Liver (tissue), 9 donors: ENCODE data around the gene RMND1. TPM values are rescaled to one million over a fixed set of nuclear protein-coding genes. Genes with fewer than 3 reads are reported as not detected.

Source experiments
- DNase-seq: peaks from one replicate; pipeline ENCODE4 v3.0.0-alpha.2; 2017; ENCODE audit warnings: low spot score
- H3K27ac ChIP-seq, 2 donors: one replicate each; pipeline ENCODE4 v1.7.0; 2013; ENCODE audit warnings: inconsistent platforms in 2 of 2, low read length in 2 of 2, control low read depth in 1 of 2, low read depth in 1 of 2, mild to moderate bottlenecking in 1 of 2
- H3K27me3 ChIP-seq, 4 donors: one replicate each; pipeline versions ENCODE4 v1.6.1 to v1.7.0; 2013; ENCODE audit warnings: low read length in 3 of 4, inconsistent platforms in 1 of 4, mild to moderate bottlenecking in 1 of 4, moderate library complexity in 1 of 4; ENCODE audit not compliant: control insufficient read depth in 4 of 4, insufficient read depth in 4 of 4
- H3K36me3 ChIP-seq, 4 donors: one replicate each; pipeline versions ENCODE4 v1.6.1 to v1.7.0; 2013; ENCODE audit warnings: low read length in 3 of 4, mild to moderate bottlenecking in 3 of 4, low read depth in 1 of 4, moderate library complexity in 1 of 4; ENCODE audit not compliant: control insufficient read depth in 4 of 4, insufficient read depth in 3 of 4
- H3K4me1 ChIP-seq, 4 donors: one replicate each; pipeline versions ENCODE4 v1.6.1 to v1.7.0; 2013; ENCODE audit warnings: low read length in 3 of 4, mild to moderate bottlenecking in 3 of 4, moderate library complexity in 1 of 4; ENCODE audit not compliant: control insufficient read depth in 4 of 4, insufficient read depth in 4 of 4
- H3K4me3 ChIP-seq, 3 donors: one replicate each; pipeline versions ENCODE4 v1.6.1 to v1.7.0; 2013; ENCODE audit warnings: low read length in 3 of 3, control low read depth in 1 of 3, low read depth in 1 of 3, mild to moderate bottlenecking in 1 of 3
- H3K9ac ChIP-seq, 2 donors: one replicate each; pipeline ENCODE4 v1.7.0; 2013; ENCODE audit warnings: low read length in 2 of 2, mild to moderate bottlenecking in 2 of 2, moderate library complexity in 2 of 2, control low read depth in 1 of 2, low read depth in 1 of 2
- H3K9me3 ChIP-seq, 4 donors: one replicate each; pipeline versions ENCODE4 v1.6.1 to v1.7.0; 2013; ENCODE audit warnings: low read length in 3 of 4; ENCODE audit not compliant: control insufficient read depth in 4 of 4
- ATF3 ChIP-seq: IDR thresholded peaks from 2 replicates; pipeline ENCODE4 v1.6.1; 2016; ENCODE audit warnings: antibody characterized with exemption
- FOXA1 ChIP-seq: IDR thresholded peaks from 2 replicates; pipeline ENCODE4 v1.6.1; 2016; ENCODE audit warnings: antibody characterized with exemption
- FOXA2 ChIP-seq: IDR thresholded peaks from 2 replicates; pipeline ENCODE4 v1.6.1; 2016; ENCODE audit warnings: antibody characterized with exemption
- GABPA ChIP-seq, 2 donors: IDR thresholded peaks in 1 of 2; conservative IDR thresholded peaks in 1 of 2; 2 replicates each; pipeline ENCODE4 v1.6.1; 2016; ENCODE audit warnings: antibody characterized with exemption in 2 of 2, mild to moderate bottlenecking in 1 of 2, moderate library complexity in 1 of 2
- HNF4A ChIP-seq, 2 donors: conservative IDR thresholded peaks; 2 replicates each; pipeline ENCODE4 v1.6.1; 2016; ENCODE audit warnings: antibody characterized with exemption in 2 of 2, mild to moderate bottlenecking in 2 of 2
- HNF4G ChIP-seq: IDR thresholded peaks from 2 replicates; pipeline ENCODE4 v1.6.1; 2016; ENCODE audit warnings: antibody characterized with exemption
- JUND ChIP-seq, 2 donors: IDR thresholded peaks; 2 replicates each; pipeline ENCODE4 v1.6.1; 2016; ENCODE audit warnings: antibody characterized with exemption in 2 of 2
- NR2F2 ChIP-seq: IDR thresholded peaks from 2 replicates; pipeline ENCODE4 v1.6.1; 2016; ENCODE audit warnings: antibody characterized with exemption
- RAD21 ChIP-seq, 2 donors: IDR thresholded peaks; 2 replicates each; pipeline ENCODE4 v1.6.1; 2016; ENCODE audit warnings: antibody characterized with exemption in 2 of 2, mild to moderate bottlenecking in 2 of 2
- REST ChIP-seq: IDR thresholded peaks from 2 replicates; pipeline ENCODE4 v1.6.1; 2016; ENCODE audit warnings: antibody characterized with exemption, mild to moderate bottlenecking
- RXRA ChIP-seq, 2 donors: IDR thresholded peaks; 2 replicates each; pipeline ENCODE4 v1.6.1; 2017 to 2018; ENCODE audit warnings: antibody characterized with exemption in 2 of 2, mild to moderate bottlenecking in 1 of 2
- SP1 ChIP-seq: IDR thresholded peaks from 2 replicates; pipeline ENCODE4 v1.6.1; 2018; ENCODE audit warnings: antibody characterized with exemption, mild to moderate bottlenecking
- TAF1 ChIP-seq: conservative IDR thresholded peaks from 2 replicates; pipeline ENCODE4 v1.6.1; 2016; ENCODE audit warnings: antibody characterized with exemption, mild to moderate bottlenecking
- YY1 ChIP-seq: IDR thresholded peaks from 2 replicates; pipeline ENCODE4 v1.6.1; 2016; ENCODE audit warnings: antibody characterized with exemption, mild to moderate bottlenecking
- ZBTB33 ChIP-seq: IDR thresholded peaks from 2 replicates; pipeline ENCODE4 v1.6.1; 2016; ENCODE audit warnings: antibody characterized with exemption
- WGBS: extraction: QIAGEN DNeasy Blood & Tissue Kit; methylation state at CpG from one replicate; pipeline ENCODE4 v1.1.7; 2013; 5-methylcytosine and 5-hydroxymethylcytosine counted together
- polyA plus RNA-seq, 2 donors: library from polyadenylated mRNA; stranded (reverse) in 1 of 2; unstranded in 1 of 2; fragments of 200-250 nt in 1 of 2; fragments of >200 nt in 1 of 2; fragmentation: Nextera tagmentation in 1 of 2; extraction: Ambion mirVana in 1 of 2; gene quantifications; one replicate each; pipeline versions ENCODE4 v1.2.1 to v1.2.3, GENCODE V29; 2013 to 2015
- total RNA-seq, 2 donors: library from RNA; depleted of rRNA; stranded (reverse); fragments of >200 nt; gene quantifications; one replicate each; pipeline ENCODE4 v1.2.3, GENCODE V29; 2014
- TF ChIP-seq, protein P1 (sequence below): fragments of 150-350 bp; IDR thresholded peaks from 2 replicates; pipeline ENCODE4 v1.5.1; 2017; ENCODE audit warnings: improper control_type of control experiment, low read depth, low read length; ENCODE audit not compliant: missing input control
- TF ChIP-seq, protein P2 (sequence below): IDR thresholded peaks from 2 replicates; pipeline ENCODE4 v1.6.1; 2016; ENCODE audit warnings: antibody characterized with exemption
- donor health status: healthy.
- donor health status: healthy.
- donor health status: healthy.
- donor health status: healthy.
- donor health status: healthy.

RMND1 gene
- total and polyA plus RNA-seq, 4 donors, result 13.2 to 22.6 (median 18.1) TPM

- TF ChIP-seq GABPA (IDR thresholded peaks at IDR 0.05 in 1 of 2, conservative IDR thresholded peaks at IDR 0.05 in 1 of 2) (no peak), TAF1 (no peak)
Measured at GRCh38 chr6:151436300-151436699, 15.6 kb downstream of the RMND1 start (continued).

DNA sequence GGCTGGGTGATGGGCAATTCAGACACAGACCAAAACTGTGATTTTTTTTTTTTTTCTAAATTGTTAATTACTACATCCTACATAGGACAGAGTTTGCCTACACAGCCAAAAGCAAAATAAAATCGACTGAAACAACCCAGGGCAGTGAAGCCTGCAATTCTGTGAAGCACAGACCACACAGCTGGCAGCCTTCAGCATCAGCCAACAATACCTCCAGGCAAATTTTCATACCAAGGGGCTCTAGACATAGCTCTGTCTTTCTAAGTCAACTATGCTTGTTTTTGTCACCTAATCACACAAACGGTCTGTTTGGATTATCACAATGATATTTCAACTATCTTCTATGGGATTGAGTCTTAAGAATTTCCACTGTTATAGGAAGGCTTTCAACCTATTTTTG, 17.6 kb downstream of the RMND1 start:
- no peak for DNase-seq
- no peak overlapping the region for H3K4me3 ChIP-seq
- H3K9me3 ChIP-seq, result no peaks in the 10 kb centered on the region
- no peak for TF ChIP-seq RAD21 (IDR thresholded peaks at IDR 0.05)
- TF ChIP-seq HNF4A (conservative IDR thresholded peaks at IDR 0.05), result no peak
- TF ChIP-seq ATF3, result no peak
- TF ChIP-seq, protein P1, sequence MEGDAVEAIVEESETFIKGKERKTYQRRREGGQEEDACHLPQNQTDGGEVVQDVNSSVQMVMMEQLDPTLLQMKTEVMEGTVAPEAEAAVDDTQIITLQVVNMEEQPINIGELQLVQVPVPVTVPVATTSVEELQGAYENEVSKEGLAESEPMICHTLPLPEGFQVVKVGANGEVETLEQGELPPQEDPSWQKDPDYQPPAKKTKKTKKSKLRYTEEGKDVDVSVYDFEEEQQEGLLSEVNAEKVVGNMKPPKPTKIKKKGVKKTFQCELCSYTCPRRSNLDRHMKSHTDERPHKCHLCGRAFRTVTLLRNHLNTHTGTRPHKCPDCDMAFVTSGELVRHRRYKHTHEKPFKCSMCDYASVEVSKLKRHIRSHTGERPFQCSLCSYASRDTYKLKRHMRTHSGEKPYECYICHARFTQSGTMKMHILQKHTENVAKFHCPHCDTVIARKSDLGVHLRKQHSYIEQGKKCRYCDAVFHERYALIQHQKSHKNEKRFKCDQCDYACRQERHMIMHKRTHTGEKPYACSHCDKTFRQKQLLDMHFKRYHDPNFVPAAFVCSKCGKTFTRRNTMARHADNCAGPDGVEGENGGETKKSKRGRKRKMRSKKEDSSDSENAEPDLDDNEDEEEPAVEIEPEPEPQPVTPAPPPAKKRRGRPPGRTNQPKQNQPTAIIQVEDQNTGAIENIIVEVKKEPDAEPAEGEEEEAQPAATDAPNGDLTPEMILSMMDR, result no peak
- TF ChIP-seq TAF1, result no peak
- TF ChIP-seq RXRA (IDR thresholded peaks at IDR 0.05), result no peak
- TF ChIP-seq YY1, result no peak
- no peak for TF ChIP-seq NR2F2
- no peak for TF ChIP-seq FOXA1
- no peak for TF ChIP-seq FOXA2
- no peak for TF ChIP-seq REST
- TF ChIP-seq HNF4G, result no peak
- TF ChIP-seq SP1, result no peak
- TF ChIP-seq, protein P2, sequence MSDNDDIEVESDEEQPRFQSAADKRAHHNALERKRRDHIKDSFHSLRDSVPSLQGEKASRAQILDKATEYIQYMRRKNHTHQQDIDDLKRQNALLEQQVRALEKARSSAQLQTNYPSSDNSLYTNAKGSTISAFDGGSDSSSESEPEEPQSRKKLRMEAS, result no peak
- TF ChIP-seq ZBTB33, result no peak
- TF ChIP-seq JUND (IDR thresholded peaks at IDR 0.05), result no peak
- TF ChIP-seq GABPA (IDR thresholded peaks at IDR 0.05 in 1 of 2, conservative IDR thresholded peaks at IDR 0.05 in 1 of 2), result no peak
- no peak overlapping the region for H3K9ac ChIP-seq
- 58% methylated on average over 2 of the region's 2 CpGs for WGBS
- no peaks in the 10 kb centered on the region for H3K27me3 ChIP-seq
- peaks cover 3 to 23% (median 17%) of the 10 kb centered on the region in 4 donors for H3K36me3 ChIP-seq
- H3K4me1 ChIP-seq, result peaks cover 3 to 26% (median 12%) of the 10 kb centered on the region in 4 donors
- H3K27ac ChIP-seq, result no peak overlapping the region
